ENCODE measurements around the gene SCGB1C1.
A peak's percentile ranks its signal among the peaks of the same experiment; 100 is the strongest.
"Not testable (repeated sequence)": the region's sequence is repeated elsewhere in the genome, so short reads cannot be mapped to it uniquely, and the experiment has no call there.

The SCGB1C1 gene

DNA sequence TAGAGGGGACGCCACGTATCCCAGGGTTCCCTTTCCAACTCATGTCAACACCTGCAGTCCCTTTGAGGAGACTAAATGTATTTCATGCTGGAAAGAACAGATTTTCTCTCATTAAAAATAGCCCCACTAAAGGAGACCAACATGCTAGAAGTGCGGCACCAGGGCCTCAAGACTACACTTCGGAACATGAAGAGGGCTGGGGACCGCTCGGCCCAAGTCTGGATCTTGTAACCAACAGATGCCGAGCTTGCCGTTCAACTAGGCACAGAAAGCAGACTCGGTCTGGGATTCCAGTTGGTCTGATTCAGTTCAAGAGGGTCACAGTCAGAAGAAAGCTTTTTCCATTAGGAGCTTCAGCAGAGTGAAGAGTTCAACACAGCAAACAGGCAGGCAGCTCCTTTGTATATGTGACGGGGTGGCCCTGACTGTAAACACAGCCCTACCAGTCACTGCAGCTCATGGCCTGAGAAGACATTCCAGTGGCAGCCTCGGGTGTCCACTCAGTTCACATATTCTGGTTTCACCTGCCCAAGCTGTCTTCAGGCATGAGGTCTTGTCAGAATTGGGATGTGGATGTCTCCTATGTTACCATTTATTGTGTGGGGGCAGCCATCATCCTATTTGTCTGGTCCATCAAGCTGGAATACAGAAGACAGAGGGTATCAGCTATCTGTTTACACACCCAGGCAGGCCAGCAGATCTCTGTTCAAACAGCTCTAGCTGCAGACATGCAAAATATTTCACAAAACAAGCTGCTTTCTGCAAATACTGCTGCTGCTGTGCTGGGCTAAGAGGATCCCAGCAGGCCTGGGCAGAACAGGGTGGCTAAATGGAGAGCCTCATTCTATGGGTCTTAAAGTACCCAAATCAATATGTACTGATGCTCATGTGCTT is 23.4 kb downstream of the SCGB1C1 start:
- FAIRE-seq: no peak
- DNase-seq (ENCODE audit: extremely low spot score, insufficient read length, low read depth): no peak

- FAIRE-seq: no peak
- DNase-seq (ENCODE audit: extremely low spot score, insufficient read length, low read depth): no peak
Observed at GRCh38 chr11:217704-218103, 24.8 kb downstream of the SCGB1C1 start.

DNA sequence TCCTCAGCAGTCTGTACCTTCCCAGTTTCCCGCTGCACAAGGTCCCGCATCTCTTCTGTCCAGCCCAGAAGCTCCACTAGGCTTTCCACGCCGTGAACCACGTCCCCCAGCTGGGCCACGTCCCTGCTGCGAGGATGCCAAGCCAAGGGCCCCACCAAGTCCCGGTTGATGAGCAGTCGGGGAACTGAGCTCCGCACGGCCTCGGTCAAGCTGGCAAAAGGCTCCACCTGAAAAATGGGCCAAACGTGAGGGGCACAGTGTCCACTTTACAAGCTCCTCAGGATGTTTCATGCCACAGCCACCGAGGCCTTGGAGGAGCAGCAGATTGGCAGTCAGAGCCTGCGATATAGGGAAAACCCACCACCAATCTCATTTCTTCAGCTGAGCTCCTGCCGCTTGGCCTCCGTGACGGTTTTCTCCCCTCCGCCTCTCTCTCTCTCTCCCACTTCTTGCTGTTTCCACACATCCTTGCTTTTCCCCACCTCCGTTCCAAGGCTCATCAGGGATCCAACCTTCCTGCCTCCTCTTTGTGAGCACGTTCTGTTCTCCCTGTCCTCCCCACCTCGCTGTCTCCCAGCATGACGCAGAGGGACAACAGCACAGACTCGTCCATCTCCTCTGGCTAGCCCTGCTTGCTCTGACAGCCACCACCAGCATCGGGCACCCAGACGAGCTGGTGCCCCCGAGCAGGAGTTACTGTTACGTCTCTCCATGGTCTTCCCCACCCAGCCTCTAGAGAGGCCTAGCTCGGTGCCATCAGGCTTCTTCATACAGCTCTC is 26.1 kb downstream of the SCGB1C1 start:
- FAIRE-seq: no peak
- no peak for DNase-seq (ENCODE audit: extremely low spot score, insufficient read length, low read depth)

- FAIRE-seq; DNase-seq (ENCODE audit: extremely low spot score, insufficient read length, low read depth): not testable (repeated sequence)
Observed at GRCh38 chr11:220641-221215, 27.9 kb downstream of the SCGB1C1 start.

- no peak for DNase-seq (ENCODE audit: extremely low spot score, insufficient read length, low read depth)
- no peak for FAIRE-seq
Observed at GRCh38 chr11:221539-221938, 28.7 kb downstream of the SCGB1C1 start.

GRCh38 chr11:221998-222789 is 29.3 kb downstream of the SCGB1C1 start:
- DNase-seq (ENCODE audit: extremely low spot score, insufficient read length, low read depth) (no peak), FAIRE-seq (no peak)

DNA sequence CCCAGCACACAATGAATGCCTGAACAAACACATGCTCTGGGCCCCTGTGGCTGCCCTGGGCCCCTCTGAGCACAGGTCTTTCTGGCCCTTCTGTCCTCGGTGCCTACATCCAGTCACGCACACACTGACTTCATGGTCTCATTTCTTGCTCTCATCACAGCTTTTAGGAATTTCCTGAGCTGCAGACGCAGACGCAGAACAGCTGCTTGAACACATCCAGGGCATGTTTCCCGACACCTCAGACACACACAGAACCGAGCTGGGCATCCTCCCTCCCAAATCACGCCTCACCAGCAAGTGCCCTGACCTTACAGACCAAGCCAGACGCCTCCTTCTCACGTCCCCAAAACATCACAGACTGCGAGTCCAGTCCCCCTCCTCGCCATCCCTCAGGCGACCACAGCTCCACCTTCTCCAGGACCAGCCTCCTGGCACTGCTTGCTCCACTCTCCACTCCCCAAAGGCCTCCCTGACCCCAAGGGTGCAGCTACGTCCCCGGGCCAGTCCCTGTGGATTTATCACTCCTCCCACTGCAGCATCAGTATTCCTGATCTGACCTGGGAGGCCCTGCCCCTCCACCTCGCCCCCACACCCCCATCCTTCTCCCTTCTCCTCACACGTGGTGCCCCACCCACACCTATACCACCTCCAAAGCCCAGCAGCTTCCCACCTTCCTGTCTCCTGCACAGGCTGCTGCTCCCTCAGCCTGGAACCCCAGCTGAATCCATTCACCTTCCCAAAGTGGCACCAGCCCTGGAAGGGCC is 30.3 kb downstream of the SCGB1C1 start:
- DNase-seq (ENCODE audit: extremely low spot score, insufficient read length, low read depth) (no peak), FAIRE-seq (no peak)

- FAIRE-seq (no peak), DNase-seq (ENCODE audit: extremely low spot score, insufficient read length, low read depth) (no peak)
Observed at GRCh38 chr11:223884-224283, 31.0 kb downstream of the SCGB1C1 start.

GRCh38 chr11:224424-224823 is 31.5 kb downstream of the SCGB1C1 start:
- DNase-seq (ENCODE audit: extremely low spot score, insufficient read length, low read depth) (no peak), FAIRE-seq (no peak)

DNA sequence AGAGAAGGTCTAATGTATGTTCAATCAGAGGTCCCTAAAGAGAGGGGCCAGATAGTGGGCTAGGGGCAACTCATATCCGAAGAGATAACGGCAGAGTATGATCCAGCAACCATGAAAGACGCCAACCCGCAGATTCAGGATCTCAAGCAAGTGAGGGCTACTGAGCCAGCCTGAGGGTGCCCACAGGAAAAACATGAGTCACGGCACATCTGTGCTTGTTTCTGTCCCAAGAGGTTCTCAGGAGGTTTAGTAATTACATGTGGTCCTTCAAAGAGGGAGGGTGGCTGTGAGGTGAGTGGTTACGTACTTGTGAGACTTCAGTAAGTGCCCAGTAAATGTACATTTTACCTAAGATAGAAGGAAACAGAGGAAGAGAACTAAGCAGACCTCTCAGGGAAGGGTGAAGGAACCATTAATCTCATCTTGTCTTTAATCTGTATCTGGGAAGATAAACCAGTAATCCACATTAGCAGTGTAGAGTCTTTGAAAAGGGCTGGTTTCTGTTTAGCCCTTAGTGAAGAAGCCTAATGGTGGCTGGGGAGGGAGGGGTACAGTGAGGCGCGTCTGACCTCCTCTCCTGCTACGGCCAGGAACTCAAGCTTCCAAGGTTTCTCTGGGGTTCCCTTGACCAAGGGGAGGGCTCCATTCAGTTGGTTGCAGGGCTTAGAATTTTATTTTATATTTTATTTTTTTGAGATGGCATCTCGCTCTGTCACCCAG is 33.0 kb downstream of the SCGB1C1 start:
- DNase-seq (ENCODE audit: extremely low spot score, insufficient read length, low read depth): no peak

GRCh38 chr11:227824-228379 is 35.0 kb downstream of the SCGB1C1 start:
- DNase-seq (ENCODE audit: extremely low spot score, insufficient read length, low read depth) (no peak), FAIRE-seq (no peak)

More for the DNA sequence above, 33.0 kb downstream of the SCGB1C1 start:
- peak; percentile 52 for FAIRE-seq

GRCh38 chr11:230431-230830 is 37.6 kb downstream of the SCGB1C1 start:
- FAIRE-seq (no peak), DNase-seq (ENCODE audit: extremely low spot score, insufficient read length, low read depth) (no peak)

DNA sequence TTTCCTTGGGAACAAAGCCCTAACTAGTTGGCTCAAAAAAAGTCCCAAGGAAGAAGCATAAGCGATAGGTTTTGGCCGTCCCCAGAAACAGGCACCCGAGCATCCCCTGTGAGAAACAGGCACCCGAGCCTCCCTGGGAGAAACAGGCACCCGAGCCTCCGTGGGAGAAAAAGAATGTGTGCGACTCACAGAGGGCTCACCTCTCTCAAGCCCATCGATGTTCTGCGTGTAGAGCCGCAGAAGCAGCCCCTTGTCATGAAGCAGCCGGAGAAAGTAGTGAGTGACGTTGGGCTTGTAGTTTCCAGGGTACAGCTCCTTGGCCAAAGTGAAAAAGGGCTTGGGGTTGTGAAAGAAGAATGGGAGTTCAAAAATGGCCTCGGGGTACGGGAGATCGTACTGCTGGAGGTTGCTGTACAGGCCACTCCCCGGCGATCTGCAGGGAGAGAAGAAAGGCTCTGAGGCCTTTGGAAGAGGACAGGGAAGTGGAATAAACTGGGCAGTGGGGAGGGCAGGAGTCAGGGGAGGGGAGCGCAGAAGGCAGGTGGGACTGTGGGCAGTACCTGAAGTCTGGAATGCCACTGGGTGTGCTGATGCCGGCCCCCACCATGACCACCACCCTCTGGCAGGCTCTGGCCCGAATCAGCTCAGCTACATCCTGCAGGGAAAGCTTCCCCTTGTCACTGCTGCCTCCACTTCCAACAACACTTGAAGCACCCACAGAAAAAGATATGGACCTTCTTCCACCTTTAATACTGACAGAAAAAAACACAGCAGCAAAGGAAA is 40.1 kb downstream of the SCGB1C1 start:
- no peak for FAIRE-seq
- no peak for DNase-seq (ENCODE audit: extremely low spot score, insufficient read length, low read depth)

GRCh38 chr11:235180-235579 is 42.3 kb downstream of the SCGB1C1 start:
- FAIRE-seq (no peak), DNase-seq (ENCODE audit: extremely low spot score, insufficient read length, low read depth) (no peak)

- FAIRE-seq: no peak
Observed at GRCh38 chr11:235609-235996, 42.7 kb downstream of the SCGB1C1 start.

GRCh38 chr11:235997-236773 is 43.3 kb downstream of the SCGB1C1 start, which contains the start of gene SIRT3:
TSS of gene SIRT3 (minus strand) at chr11:236342. CDS start at chr11:236328, 14 bp downstream.
- FAIRE-seq: peak; percentile 80
- peak; percentile 96 for DNase-seq (ENCODE audit: extremely low spot score, insufficient read length, low read depth)

More at GRCh38 chr11:235609-235996, 42.7 kb downstream of the SCGB1C1 start:
- no peak for DNase-seq (ENCODE audit: extremely low spot score, insufficient read length, low read depth)

Measured in GM18507 (cell line).